HG03571 (cell line): ENCODE data around the gene AIF1.

Experiments
- ATAC-seq: cut with Tn5 transposase; IDR thresholded peaks from one replicate; pipeline ENCODE4 v1.9.1; 2021; ENCODE audit not compliant: unreplicated experiment

AIF1 gene

DNA sequence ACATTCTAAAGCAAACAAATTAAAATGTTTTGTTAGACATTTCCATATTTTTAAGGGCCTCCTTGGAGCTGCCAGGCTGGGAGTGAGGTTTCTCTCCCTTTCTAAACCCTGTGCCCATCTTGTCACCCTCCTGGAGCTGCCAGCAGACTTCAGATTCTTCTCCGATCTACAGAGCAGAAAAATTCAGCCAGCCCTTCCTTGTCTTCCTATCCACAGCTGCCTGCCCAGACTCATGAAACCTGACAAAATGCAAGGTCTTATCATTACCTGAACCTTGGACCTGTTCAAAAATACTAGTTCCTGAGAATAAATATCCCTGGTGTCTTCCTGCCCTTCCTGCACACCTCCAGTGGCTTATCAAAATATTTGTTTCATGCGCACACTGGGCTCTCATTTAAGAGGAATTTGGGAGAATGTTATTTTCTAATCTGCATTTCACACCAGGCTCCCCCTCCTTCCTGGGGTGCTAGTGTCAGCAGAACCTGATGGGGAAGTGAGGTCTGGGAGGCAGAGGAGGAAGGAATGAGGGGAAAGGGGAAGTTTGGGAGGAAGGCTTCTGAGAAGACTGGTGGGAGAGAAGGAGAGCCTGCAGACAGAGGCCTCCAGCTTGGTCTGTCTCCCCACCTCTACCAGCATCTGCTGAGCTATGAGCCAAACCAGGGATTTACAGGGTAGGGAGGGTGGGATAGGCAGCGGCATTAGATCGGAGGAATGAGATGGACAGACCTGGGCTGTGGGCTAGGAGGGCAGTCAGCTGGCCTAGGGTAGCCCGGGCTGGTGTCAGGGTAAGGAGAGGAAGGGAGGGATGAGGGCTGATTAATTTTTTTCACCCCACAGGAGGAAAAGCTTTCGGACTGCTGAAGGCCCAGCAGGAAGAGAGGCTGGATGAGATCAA lies at the start of gene AIF1:
Gene AIF1, plus strand, starts transcription at position 551 of the 895 bp plus-strand sequence. Its CDS starts 96 bp downstream, at position 647.
- ATAC-seq: no peak

DNA sequence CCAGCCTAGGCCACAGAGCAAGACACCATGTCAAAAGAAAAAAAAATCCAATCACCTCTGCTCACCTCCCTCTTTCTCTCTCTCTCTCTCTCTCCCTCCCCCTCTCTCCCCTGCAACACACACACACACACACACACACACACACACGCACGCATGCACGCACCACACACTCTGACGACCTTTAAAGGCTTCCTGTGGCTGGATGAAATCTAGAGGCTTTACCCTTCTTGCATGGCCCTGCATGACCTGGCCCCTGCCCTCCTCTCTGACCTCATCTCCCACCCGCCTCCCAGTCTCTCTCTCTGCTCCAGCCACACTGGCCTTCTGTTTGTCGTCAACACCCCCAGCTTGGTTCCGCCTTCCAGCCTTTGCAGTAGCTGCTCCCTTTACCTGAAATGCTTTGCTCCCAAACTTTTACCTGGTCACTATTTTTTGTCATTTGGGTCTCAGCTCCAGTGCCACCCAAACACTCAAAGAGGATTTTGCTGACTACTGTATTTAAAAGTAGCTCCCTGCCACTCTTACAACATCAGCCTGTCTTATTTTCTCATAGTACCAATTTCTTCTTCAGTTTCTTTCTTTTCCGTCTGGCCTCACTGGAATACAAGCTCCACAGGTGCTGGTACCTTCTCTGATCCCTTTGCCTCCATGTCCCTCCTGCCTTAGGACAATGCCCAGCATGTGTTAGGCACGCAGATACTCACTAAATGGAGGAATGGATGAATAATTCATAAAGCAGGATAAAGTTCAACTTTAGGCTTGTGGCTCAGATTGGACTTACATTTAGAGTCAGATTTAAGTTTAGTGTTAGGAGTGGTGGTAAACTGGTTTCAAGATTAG lies 47.3 kb upstream of the AIF1 start:
- ATAC-seq: no peak

DNA sequence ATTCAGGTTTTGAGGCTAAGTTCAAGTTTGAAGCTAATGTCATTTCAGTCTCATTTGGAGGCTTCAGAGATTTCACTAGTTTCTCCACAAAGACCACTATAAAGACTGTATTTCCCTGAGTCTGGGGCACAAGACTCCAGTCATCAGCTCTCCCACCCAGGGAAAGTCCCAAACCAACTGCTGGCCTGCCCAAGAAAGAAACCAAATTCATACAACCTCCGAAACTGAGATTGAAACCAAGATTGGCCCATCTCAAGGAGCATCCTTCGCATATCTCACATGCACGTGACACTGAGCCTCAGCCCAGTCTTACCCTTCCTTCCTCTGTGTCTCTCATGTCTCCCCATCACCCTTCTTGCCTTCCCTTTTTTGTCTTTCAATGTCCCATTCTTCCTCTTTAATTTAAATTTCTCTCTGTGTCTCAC lies 46.5 kb upstream of the AIF1 start:
- ATAC-seq: peak; percentile 63

DNA sequence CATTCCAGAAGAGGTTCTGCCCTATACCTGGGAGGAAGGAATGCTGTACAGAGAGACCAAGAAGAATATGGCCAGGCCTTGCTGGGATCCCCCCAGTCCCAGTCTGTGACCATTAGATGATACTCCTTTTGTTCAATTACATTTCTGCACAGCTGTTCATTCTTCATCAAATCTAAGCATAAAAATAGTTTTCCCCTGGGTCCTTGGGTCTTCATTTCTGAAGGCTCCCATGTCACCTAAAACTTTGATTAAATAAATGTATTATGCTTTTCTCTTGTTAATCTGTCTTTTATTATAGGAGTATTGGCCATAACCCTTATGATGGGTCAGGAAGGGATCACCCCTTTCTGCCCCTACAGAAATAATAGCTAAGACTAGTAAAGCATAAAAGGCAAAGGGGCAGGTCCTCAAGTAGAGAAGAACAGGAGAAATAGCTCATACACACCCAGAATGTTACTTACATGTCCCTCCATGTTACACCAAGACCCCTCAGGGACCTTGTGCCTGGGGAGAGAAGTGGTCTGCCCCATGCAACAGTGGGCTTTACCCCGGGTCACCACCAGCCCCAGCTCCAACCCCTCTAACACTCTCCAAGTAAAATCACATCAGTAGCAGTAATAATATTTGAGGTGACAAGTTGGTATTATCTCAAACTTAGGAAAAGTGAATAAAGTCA lies 45.0 kb upstream of the AIF1 start:
- no peak for ATAC-seq

GRCh38 chr6:31572041-31572911 lies 42.8 kb upstream of the AIF1 start, which contains the start of gene LTA:
LTA (plus strand) TSS chr6:31572289; CDS start chr6:31572743, 454 bp downstream.
- no peak for ATAC-seq

DNA sequence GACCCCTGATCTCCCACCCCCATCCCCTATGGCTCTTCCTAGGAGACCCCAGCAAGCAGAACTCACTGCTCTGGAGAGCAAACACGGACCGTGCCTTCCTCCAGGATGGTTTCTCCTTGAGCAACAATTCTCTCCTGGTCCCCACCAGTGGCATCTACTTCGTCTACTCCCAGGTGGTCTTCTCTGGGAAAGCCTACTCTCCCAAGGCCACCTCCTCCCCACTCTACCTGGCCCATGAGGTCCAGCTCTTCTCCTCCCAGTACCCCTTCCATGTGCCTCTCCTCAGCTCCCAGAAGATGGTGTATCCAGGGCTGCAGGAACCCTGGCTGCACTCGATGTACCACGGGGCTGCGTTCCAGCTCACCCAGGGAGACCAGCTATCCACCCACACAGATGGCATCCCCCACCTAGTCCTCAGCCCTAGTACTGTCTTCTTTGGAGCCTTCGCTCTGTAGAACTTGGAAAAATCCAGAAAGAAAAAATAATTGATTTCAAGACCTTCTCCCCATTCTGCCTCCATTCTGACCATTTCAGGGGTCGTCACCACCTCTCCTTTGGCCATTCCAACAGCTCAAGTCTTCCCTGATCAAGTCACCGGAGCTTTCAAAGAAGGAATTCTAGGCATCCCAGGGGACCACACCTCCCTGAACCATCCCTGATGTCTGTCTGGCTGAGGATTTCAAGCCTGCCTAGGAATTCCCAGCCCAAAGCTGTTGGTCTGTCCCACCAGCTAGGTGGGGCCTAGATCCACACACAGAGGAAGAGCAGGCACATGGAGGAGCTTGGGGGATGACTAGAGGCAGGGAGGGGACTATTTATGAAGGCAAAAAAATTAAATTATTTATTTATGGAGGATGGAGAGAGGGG lies 41.6 kb upstream of the AIF1 start:
- ATAC-seq: no peak

GRCh38 chr6:31574106-31575061 lies 40.6 kb upstream of the AIF1 start:
- no peak for ATAC-seq

DNA sequence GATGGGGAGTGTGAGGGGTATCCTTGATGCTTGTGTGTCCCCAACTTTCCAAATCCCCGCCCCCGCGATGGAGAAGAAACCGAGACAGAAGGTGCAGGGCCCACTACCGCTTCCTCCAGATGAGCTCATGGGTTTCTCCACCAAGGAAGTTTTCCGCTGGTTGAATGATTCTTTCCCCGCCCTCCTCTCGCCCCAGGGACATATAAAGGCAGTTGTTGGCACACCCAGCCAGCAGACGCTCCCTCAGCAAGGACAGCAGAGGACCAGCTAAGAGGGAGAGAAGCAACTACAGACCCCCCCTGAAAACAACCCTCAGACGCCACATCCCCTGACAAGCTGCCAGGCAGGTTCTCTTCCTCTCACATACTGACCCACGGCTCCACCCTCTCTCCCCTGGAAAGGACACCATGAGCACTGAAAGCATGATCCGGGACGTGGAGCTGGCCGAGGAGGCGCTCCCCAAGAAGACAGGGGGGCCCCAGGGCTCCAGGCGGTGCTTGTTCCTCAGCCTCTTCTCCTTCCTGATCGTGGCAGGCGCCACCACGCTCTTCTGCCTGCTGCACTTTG lies 39.6 kb upstream of the AIF1 start, which contains the start of gene TNF:
Gene TNF, plus strand, starts transcription at position 231 of the 567 bp plus-strand sequence. Its CDS starts 177 bp downstream, at position 408.
- ATAC-seq: no peak

DNA sequence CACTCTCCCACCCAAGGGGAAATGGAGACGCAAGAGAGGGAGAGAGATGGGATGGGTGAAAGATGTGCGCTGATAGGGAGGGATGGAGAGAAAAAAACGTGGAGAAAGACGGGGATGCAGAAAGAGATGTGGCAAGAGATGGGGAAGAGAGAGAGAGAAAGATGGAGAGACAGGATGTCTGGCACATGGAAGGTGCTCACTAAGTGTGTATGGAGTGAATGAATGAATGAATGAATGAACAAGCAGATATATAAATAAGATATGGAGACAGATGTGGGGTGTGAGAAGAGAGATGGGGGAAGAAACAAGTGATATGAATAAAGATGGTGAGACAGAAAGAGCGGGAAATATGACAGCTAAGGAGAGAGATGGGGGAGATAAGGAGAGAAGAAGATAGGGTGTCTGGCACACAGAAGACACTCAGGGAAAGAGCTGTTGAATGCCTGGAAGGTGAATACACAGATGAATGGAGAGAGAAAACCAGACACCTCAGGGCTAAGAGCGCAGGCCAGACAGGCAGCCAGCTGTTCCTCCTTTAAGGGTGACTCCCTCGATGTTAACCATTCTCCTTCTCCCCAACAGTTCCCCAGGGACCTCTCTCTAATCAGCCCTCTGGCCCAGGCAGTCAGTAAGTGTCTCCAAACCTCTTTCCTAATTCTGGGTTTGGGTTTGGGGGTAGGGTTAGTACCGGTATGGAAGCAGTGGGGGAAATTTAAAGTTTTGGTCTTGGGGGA lies 38.9 kb upstream of the AIF1 start:
- ATAC-seq: no peak

GRCh38 chr6:31576897-31577578 lies 38.0 kb upstream of the AIF1 start:
- no peak for ATAC-seq

DNA sequence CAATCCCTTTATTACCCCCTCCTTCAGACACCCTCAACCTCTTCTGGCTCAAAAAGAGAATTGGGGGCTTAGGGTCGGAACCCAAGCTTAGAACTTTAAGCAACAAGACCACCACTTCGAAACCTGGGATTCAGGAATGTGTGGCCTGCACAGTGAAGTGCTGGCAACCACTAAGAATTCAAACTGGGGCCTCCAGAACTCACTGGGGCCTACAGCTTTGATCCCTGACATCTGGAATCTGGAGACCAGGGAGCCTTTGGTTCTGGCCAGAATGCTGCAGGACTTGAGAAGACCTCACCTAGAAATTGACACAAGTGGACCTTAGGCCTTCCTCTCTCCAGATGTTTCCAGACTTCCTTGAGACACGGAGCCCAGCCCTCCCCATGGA lies 37.5 kb upstream of the AIF1 start:
- no peak for ATAC-seq

GRCh38 chr6:31578184-31579118 lies 36.6 kb upstream of the AIF1 start:
- ATAC-seq: no peak

GRCh38 chr6:31579119-31579505 lies 35.9 kb upstream of the AIF1 start:
- ATAC-seq: no peak

- ATAC-seq: no peak
Measured at GRCh38 chr6:31579546-31580437, 35.2 kb upstream of the AIF1 start.

DNA sequence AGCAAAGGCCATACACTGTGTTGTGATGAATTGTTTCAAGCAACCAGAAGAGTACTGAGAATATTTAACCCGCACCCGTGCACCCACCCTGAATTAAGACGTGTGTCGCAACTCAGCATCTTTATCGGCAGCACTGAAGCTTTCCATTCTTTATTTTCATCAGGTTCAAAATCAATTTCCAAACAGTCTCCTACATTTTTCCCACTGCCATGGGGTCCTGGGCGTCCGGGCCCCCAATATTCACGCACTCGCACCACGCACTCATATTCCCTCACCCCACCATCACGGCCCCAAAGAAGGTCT lies 34.6 kb upstream of the AIF1 start:
- ATAC-seq: no peak
